COR-L47 (cell line): ENCODE data around the gene ARRB1.

Source experiments
- DNase-seq: peaks from one replicate; lab custom pipeline; 2025; lab: John Stamatoyannopoulos, UW

ARRB1 gene

DNA sequence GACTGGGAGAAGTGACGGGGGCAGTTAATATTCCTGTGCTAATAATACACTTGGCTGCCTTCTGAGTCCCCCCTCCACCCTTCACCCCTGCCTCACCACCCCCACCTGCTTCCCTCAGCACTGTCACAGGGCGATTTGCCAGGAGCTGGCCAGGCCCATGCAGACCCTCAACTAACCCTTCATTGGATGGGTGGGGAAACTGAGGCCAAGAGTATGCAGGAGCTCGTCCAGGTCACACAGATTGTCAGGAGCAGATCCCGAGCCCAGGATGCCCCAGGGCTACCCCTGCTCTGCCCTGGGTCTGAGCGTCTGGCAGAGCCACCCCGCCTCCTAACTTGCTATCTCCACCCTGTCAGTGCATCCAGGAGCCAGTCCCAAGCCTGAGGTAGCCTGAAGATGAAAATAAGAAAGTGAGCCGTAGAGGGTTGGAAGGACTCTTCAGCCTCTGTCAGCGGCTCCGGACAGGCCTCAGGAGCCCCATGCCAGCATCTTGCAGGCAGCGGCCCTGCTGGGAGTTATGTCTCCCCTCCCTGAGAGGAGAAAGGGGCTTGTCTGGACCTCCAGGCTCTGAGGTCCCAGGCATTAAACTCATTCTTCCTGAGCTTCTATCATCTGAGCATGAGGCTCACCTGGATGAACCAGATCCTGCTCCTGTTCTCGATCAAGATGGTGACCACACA, 104.7 kb downstream of the ARRB1 start:
- DNase-seq: no peak

DNA sequence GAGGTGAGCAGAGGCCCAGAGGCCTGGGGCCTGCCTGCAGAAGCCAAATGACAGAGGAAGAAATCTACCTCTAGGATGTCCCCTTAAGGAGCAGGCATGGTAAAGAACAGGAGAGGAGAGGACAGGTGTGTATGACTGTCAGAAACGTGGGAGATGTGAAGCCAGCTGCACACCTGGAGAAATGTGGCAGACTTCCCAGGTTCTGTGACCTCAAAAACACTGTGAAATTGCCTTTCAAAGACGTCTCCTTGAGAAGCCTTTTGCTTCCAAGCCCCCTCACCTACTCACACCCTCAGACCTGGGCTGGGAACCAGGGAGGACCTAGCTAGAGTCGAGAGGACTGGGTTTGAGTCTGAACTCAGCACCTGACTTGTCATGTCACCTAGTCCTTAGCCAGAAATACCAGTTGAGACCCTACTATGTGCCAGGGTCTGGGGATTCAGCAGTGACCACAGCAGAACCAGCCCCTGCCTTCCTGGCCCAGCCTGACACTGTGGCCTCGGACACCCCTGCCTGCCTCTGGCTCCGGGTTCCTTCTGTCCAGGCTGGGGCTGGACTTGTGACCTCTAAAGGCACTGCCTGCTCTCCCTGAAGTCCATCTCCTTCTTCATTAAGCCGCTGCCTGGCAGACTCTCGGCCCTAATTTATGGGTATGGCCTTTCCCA, 105.3 kb downstream of the ARRB1 start:
- DNase-seq: no peak

DNA sequence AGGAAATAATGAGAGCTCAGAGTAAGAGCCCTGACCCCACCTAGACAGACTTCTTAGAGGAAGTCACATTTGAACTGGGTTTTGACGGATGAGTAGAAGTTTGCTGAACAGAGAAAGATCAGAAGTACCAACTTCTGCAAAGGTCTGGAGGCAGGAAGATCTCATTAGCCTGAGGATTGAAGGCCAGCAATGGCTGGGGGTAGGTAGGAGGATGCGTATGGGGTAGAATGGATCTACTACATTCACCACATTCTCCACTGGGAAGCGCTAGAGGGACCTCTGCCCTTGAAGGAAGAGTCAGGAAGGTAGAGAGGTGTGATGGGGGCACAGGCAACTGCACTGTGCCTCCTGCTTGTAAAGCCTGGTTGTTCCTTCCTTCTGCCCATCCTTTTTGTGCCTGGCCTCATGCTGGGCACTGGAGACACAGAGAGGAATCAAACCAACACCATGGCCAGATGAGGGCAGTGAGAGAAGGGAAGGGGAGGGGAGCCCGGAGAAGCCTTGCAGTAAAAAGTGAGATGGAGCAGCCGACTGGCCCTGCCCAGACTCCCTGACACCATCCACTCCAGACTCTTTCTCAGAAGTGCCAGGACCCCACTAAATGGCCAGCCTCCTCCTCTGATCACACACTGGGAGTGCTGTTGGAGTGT, 106.0 kb downstream of the ARRB1 start:
- DNase-seq: no peak

DNA sequence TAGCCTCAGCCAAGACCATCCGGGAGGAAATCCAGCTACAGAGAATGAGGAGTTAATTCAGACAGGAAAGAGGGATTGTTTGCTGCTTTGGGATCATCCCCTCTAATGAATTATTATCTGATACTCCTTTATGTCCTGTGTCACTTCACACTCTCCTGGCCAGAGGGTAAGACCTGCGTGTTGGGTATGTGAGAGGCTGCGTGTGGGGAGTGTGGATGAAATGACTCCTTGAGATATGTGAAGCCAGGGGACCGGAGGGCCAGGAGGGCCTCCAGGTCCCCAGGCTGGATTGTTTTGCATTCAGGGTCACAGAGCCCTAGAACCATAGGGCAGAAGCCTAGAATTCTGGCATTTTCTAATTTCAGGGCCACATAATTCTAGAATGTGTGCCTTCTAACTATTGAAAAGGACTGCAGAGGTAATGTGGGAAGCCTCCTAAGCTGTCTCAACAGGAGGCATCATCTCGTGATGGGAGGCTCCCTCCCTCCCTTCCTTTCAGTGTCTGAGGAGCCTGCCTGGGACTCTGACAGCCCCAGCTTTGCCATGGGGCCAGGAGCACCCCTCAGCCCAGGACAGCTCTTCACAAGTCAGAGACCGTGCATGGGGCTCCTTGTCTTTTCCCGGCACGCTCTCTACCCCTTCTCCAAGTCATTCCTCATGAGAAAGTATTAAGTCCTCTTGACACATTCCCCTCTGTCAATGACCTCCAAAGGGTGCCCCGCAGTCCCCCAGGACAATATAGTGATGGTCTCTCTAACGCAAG, 107.2 kb downstream of the ARRB1 start:
- no peak for DNase-seq

DNA sequence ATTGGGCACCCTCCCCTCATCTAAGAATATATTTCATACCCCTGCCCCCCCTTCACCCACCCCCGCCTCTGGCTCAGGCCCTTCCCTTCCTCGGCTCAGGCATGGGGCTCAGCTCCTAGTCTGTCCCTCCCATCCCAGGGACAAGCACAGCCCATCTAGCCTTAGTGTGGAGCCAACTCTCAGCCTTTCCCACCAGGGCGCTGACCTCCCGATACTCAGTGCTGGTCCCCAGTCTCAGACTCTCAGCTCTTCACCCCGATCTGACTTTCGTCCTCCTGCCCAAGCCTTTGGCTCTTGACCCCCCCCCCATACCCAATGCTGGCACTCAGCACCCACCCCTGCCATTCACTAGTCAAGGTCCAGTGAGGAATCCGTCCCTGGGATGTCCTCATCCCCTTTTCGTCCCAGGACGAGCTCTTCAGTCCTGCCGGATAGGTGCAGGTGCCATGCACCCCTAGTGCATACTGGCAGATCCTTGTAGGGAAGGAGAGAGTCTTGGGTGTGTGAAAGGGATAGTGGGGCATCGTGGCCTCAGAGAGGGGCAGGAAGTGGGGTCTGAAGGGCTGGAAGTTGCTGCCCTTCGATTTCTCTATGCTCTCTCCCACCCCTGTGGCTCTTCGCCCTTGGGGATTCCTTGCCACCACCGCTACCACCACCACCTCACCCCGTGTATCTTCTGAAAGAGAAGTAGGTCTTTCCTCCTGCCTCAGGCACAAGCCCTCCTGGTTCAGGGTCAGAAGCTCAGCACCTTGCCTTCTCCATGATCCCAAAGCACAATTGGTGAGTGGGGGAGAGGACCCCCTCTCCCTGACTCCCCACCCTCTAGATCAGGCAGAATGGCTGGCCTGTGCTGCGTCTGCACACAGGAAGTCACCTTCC, 108.5 kb downstream of the ARRB1 start:
- no peak for DNase-seq

DNA sequence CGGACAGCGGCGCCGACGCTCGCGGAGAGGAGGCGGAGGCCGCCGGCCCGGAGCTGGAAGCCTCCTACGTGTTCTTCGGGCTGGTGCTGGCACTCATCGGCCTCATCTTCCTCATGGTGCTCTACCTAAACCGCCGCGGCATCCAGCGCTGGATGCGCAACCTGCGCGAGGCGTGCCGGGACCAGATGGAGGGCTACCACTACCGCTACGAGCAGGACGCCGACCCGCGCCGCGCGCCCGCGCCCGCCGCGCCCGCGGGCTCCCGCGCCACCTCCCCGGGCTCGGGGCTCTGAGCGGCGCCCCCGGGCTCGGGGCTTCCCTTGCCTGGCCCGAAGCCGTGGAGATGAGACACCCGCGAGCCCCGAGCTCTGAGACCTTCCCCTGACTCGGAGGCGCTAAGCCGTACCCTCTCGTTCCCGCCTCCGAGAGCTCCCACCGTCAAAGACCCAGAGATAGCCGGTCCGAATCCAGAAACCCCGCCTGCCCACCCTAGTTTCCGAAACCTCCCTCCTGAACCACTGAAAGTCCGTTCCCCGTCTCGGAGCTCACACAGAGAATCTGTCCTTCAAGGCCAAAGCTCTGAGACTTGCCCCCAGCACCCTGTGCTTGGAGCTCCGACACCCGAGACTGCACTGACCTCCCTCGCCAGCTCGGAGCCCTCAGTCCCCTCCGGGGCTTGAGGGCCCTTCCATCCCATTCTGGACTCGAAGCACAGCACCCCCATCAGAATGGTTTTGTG, 109.4 kb downstream of the ARRB1 start:
- DNase-seq: no peak

DNA sequence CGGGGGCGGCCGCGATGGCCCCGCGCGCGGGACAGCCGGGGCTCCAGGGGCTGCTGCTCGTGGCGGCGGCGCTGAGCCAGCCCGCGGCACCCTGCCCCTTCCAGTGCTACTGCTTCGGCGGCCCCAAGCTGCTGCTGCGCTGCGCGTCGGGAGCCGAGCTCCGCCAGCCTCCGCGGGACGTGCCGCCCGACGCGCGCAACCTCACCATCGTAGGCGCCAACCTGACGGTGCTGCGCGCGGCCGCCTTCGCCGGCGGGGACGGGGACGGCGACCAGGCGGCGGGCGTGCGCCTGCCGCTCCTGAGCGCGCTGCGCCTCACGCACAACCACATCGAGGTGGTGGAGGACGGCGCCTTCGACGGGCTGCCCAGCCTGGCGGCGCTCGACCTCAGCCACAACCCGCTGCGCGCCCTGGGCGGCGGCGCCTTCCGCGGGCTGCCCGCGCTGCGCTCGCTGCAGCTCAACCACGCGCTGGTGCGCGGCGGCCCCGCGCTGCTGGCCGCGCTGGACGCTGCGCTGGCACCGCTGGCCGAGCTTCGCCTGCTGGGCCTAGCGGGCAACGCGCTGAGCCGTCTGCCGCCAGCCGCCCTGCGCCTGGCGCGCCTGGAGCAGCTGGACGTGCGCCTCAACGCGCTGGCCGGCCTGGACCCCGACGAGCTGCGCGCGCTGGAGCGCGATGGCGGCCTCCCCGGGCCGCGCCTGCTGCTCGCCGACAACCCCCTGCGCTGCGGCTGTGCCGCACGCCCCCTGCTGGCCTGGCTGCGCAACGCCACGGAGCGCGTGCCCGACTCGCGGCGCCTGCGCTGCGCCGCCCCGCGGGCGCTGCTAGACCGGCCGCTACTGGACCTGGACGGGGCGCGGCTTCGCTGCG, 110.2 kb downstream of the ARRB1 start:
- DNase-seq: peak; percentile 71

DNA sequence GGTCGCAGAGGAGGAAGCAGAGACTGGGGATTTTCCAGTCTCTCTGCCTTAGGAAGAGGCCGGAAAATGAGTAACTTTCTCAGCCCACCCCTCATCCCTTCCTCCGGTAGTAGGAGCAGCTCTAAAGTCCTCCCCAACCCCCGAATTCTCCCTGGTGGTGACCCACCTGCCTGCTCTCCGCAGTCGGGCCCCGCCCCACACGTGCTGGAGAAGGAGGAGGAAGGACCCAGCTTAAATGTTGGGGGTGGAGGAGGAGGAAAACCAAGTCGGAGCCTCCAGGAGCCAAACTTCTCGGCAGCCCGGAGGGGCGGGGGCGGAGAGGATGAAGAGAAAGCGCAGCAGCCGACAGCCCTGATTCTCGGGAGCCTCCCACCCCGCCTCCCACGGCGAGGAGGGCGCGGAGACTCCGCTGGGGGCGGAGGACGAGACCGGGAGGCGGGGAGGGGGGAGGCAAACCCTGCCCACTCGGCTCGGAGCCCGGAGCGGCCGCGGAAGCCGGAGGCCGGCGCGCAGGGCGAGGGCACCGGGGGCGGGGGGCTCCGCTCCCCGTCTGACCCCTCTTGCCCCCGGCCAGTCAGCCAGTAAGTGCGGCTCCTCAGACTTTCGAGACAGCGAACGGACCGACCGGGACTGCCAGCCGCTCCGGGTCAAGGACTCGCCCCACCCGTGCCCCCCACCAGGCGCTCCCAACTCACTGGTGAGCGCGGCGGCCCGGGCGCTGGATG, 111.0 kb downstream of the ARRB1 start, which contains the start of gene TPBGL:
Gene TPBGL (plus strand): TSS at position 464 of the 725 bp plus-strand sequence. CDS start 276 bp downstream, outside the sequence.
- DNase-seq: peak; percentile 39

DNA sequence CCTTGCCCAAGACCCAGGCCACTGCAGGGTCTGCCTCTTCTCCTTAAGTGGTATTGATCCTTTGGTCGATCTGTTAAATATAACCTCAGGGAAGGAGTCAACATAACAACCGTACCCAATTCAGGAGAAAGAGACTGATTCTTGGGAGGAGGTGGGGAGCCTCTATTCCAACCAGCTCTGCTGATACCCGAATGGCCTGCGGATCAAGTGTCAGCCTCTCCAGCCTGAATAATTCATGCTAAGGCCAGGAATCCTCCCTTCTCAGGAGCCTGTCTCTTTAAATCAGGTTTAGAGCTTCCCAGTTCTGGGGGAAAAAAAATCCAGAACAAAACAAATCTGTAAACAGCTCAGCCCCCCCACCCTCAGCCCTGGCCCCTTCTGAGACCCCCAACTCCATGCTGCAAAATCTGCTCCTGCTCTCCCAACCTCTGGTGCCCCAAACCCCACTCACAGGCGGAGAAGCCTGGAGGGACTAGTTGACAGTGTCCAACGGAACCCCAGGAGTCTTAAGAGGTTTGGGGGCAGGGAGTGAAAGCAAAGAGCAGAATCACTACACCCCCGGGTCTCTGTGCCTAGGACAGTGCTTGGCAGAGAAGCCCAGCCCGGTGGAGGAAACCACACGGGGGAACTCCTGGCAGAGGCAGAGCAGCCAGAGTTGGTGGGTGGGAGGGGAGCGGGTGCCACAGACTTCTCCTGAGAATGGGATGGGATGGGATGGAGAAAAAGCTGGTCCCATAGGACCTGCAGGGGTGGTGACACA, 111.8 kb downstream of the ARRB1 start:
- DNase-seq: no peak

DNA sequence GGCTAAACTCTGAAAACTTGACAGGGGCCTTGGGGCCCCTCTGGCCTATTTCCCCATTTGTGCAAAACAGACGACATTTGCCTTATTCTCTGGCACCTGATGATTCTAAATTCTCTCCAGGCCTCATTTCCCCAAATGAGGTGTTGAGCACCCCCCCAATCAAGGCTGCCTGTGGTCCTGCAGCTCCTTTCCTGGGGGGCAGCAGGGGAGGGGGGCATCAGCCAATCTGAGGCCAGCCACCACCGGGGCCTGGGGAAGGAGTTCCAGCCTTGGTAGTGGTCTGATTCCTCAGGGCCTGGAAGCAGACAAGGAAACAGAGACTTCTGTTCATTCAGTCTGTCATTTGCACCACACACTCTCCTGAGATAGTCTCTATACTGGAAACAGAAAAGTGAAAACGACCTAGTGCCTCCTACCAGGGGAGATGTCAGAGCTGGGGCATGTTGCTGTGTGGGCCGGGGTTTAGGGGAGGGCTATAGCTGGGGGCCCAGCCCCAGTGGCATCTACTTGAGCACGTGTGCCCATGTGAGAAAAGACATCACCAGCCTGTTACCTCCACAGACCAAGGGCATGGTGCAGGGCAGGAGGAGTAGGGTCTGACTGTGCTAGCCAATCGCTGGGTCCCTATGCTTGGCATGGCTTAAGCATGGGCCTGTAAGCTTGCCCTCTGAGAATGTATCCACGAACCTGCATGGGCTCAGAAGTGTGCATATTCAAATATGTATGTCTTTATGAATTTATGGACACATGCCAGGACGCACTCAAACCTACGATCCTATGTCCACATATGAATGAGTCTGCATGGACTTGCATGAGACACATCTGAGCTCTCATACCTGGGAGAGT, 112.6 kb downstream of the ARRB1 start:
- DNase-seq: no peak

DNA sequence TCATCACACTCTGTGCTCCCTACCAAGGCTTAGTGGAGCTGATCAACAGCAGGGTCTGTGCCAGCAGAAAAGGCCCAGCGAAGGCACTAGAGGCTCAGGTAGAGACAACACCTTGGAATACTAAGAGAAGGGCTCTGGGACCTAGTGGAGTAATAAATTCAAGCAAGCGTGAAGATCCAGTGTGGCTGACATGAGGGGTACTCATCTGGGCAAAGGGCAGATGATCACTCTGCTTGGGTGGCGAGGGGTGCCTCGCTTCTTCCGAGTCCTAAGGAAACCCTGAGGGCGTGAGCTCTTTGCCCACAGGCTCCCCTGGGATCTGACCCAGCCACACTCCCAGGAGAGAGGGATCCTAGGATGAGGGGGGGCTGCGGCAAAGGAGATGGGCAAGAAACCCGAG, 114.4 kb downstream of the ARRB1 start:
- DNase-seq: no peak

DNA sequence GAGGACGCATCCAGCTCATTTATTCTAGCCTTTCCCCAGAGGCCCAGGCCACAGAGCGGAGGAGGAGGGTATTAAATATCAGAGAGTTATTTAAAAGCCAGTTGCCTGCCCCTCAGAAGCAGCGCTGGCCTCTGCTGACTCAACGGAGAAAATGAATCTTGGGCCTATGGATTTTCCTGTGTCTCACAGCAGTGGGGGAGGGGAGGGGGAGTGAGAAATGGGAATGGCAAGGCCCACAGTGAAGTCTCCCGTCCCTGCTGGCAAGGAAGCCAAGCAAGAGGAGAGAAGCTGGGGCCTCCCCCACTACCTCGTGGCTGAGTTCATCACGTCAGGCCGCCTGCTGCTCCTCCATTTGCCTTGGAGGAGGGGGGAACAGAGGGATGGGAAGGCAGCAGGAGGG, 115.4 kb downstream of the ARRB1 start:
- no peak for DNase-seq

DNA sequence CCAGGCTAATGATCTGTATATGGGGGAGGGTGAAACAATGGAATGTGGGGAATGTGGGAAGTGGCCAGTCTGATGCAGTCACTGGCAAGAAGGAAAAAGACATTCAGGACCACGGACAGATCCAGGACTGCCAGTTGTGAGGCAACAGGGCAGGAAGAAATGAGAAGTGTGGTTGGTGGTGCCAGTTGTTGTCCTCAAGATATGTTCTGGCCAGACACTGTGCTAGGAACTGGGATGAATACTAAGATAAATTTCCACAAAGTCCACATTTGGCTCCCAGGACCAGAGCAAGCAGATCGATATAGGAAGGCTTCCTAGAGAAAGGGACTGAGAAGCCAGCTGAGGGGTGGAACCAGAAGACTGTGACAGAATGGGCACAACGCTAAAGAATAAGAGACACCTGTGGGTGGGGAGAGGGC, 117.7 kb downstream of the ARRB1 start:
- DNase-seq: no peak

DNA sequence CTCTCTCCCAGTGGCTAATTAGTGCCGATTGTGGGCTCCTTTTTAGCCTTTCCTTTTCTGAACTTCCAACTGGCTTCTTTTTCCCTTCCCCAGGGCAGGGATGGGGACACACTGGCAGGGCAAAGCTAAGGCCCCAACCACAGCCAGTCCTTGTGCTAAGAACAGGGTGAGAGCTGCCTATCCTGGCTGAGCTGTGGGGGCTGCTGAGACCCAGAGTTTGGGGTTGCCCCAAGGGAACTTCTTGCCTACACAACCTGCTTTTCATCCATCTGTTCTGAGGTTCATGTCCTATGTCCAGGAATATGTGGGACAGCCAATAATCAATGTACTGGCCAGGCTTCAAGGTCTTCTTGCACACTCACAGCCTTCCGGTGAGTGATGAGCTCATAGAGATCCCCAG, 120.8 kb downstream of the ARRB1 start:
- DNase-seq: no peak

DNA sequence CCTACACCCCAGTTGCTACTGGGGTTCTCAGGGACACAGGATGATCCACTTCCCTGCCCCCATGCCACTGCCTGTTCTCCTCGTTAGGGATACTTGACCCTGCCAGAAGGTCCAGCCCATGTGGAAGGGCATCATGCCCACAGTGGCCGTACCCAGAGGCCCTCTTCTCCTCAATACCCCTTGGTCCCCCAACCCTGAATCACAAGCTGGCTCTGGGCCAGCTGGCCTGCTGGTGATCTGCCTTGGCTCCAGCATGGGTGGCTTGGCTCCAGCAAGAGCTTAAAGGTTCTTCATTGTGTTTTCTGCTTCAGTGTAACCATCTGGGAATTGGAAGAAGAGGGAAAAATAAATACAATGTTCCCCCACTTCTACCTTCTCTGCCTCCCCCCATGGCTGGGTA, 122.0 kb downstream of the ARRB1 start:
- no peak for DNase-seq

DNA sequence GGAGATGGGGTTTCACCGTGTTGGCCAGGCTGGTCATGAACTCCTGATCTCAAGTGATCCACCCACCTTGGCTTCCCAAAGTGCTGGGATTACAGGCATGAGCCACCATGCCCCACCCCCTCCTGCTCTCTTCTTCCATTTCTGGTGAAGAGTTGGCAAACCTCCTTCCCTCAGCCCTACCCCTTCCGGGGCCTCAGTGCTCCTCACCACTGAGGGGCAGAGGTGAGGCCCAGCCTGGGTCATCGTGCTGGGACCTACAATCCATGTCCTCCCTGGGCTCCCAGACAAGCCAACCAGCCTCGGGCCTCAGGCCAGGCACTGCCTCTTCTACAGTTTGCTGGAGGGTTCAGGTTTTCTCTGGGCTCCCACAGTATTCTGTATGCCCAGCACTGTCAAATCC, 125.7 kb downstream of the ARRB1 start:
- no peak for DNase-seq

DNA sequence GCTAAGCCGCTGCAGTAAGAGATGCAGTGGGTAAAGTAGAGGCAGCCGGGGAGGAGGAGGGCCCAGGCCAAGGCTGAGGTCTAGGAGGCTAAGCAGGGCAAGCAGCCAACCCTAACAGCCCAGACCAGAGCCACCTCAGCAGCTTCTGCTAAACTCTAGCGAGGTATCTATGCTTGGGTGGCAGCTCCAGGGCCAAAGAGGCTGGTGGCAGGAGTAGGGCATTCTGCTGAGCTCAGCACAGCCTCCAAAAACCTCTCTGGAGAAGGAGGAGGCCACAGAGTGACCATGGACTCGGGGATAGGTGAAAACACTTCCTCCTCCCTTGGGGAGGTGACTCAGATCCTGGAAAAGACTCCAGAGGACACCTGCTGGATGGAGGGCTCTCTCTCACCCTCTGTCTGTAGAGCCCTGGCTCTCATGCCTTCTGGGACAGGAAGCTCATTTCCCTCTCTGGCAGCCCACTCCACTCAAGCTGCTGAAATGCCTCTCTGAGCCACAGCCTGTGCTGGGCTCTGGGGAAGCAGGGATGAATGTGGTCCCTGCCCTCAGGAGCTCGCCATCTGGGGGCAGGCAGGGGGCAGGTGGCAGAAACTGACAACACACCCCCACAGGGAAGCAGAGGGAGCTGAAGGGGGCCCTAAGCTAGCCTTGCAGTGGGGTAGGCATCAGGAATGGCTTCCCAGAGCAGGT, 127.4 kb downstream of the ARRB1 start:
- no peak for DNase-seq
